Mammary microvascular endothelial cell (primary cell): Measurements from ENCODE around the gene SCOC. TPM values are rescaled to one million over a fixed set of nuclear protein-coding genes. Genes with fewer than 3 reads are reported as not detected.

Experiments
- total RNA-seq: library from RNA; depleted of rRNA; stranded (reverse); fragments of >200 nt; gene quantifications from 2 replicates; pipeline ENCODE4 v1.2.3, GENCODE V29; 2015

SCOC gene
- 57.8 and 58.6 TPM in 2 replicates for total RNA-seq

DNA sequence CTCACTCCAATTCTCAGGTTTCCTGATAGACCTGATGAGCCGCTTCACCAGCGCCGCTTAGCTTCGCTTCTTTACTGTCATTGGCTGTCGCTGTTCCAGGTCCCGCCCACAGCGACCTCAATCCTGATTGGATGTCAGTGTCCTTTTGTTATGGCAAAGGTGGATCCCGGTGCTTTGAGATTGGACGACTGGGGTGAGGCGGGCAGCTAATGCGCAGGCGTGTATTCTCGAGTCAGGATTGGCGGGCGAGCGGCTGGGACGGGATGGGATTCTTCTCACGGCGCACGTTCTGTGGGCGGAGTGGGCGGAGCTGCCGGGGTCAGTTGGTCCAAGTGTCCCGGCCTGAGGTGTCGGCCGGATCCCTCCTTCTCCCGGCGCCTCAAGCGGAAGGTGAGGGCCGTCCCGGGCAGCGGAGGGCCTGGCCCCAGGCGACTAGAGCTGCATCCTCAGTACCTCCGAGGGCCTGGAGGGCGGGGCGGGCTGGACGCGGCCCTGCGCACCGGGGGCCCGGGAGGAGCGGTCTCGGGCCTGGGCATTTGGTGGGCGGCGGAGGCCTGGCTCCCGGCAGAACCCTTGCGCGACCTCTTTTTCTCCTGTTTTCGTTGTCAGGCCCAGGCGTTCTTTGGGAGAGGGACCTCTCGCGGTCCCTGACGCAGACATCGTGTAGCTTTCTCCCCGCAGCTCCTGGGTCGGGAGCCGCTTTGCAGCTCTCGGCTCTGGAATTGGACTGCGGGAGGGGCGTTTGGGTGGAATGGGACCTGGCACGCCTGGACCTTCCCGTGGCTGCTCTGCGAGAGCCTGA, at the start of gene SCOC:
TSS of gene SCOC (plus strand) at position 319 of the 802 bp plus-strand sequence. CDS start 5,525 bp downstream, outside the sequence.

DNA sequence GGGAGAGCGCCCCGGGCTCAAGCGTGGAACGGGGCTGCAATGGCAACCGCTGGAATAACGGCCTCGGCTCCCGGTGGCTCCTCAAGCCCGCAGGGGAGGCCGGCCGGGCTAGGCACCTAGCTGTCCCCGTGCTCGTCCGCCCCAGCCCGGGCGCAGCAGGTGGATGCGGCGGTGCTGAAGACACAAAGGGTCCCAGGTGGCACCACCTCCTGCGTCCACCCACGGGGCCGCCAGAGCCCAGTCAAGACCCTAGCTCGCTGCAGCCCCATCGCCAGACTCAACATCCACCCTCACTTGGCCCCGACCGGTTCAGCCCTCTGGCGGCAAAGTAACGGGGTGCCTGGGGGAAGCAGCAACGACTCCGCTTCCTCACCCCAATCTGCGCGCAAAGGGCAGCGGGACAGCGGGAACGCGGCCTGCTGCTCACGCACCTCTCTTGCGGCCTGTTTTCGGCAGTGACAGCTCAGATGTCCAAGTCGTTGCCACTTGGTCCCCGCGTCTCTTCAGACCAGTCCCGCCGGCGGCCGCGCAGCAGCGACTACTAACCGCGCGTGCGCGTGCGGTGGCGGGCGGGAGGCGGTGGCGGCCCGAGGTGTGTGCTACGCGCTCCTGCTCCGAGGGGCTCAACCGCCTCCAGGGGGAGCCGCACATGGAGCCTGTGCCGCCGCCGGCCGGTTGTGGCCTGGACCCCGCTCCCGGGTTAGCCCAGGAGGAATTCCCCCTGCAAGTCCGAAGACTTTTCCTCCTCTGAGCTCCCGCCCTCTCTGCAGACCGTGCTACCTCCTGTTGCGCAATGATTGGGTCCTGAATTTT, 53.9 kb downstream of the SCOC start, which contains the start of gene CLGN:
TSS of gene CLGN (minus strand) at position 543 of the 813 bp plus-strand sequence. CDS start 14,570 bp downstream, outside the sequence.

Other genes with a start within 250 kb of the SCOC start
- gene MAML3, start 219.5 kb upstream of the SCOC start, total RNA-seq: 6.6 and 7.0 TPM in 2 replicates
- gene CLGN, start 54.0 kb downstream of the SCOC start, total RNA-seq: 0.79 and 1.1 TPM in 2 replicates
- not detected in 2 replicates for gene MGAT4D, start 124.6 kb downstream of the SCOC start, total RNA-seq
- gene ELMOD2, start 150.5 kb downstream of the SCOC start, total RNA-seq: 16.3 and 27.7 TPM in 2 replicates
- not detected in 2 replicates for gene UCP1, start 195.3 kb downstream of the SCOC start, total RNA-seq